ENCODE measurements around the gene RSL1D1. TPM values are rescaled to one million over a fixed set of nuclear protein-coding genes. Genes with fewer than 3 reads are reported as not detected.
"Not testable (repeated sequence)": the region's sequence is repeated elsewhere in the genome, so short reads cannot be mapped to it uniquely, and the experiment has no call there.

Gene RSL1D1
- total and polyA plus RNA-seq, 9 of the 15 experiments (the other 6 are each of a cell fraction or from before 2014, with no cell fraction given): 259 to 753 (median 373) TPM

DNA sequence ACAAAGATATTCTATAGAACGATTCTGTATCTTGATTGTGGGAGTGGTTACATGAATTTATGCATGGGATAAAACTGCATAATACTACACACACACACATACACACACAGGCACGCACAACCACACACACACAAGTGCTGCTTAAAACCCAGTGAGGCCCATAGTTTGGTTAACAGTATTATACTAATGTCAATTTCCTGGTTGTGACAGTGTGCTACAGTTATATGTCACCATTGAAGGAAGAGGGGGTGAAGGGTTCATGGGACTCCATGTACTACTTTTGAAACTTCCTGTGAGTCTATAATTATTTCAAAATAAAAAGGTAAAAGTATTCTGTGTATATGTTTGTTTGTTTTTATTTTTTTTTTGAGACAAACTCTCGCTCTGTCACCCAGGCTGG lies 62.4 kb downstream of the RSL1D1 start (continued):
- TF ChIP-seq, protein P1, sequence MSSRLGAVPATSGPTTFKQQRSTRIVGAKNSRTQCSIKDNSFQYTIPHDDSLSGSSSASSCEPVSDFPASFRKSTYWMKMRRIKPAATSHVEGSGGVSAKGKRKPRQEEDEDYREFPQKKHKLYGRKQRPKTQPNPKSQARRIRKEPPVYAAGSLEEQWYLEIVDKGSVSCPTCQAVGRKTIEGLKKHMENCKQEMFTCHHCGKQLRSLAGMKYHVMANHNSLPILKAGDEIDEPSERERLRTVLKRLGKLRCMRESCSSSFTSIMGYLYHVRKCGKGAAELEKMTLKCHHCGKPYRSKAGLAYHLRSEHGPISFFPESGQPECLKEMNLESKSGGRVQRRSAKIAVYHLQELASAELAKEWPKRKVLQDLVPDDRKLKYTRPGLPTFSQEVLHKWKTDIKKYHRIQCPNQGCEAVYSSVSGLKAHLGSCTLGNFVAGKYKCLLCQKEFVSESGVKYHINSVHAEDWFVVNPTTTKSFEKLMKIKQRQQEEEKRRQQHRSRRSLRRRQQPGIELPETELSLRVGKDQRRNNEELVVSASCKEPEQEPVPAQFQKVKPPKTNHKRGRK (tag; IDR thresholded peaks at IDR 0.05): no peak

DNA sequence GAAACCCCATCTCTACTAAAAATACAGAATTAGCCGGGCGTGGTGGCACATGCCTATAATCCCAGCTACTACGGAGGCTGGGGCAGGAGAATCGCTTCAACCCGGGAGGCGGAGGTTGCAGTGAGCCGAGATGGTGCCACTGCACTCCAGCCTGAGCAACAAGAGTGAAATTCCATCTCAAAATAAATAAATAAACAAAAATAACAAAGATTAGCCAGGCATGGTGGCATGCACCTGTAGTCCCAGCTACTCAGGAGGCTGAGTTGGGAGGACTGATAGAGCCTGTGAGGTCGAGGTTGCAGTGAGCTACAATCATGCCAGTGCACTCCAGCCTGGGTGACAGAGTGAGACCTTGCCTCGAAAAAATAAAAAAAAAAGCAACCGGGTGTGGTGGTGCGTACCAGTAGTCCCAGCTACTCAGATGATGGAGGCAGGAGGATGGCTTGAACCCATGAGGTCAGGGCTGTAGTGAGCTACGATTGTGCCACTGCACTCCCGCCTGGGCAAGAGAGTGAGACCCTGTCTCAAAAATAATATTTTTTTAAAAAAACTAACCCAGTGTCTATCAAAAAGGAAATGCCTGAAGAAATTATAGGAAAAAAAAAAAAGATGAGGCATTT lies 66.3 kb downstream of the RSL1D1 start:
- intact Hi-C loops (cut with micrococcal nuclease): not testable (repeated sequence)

DNA sequence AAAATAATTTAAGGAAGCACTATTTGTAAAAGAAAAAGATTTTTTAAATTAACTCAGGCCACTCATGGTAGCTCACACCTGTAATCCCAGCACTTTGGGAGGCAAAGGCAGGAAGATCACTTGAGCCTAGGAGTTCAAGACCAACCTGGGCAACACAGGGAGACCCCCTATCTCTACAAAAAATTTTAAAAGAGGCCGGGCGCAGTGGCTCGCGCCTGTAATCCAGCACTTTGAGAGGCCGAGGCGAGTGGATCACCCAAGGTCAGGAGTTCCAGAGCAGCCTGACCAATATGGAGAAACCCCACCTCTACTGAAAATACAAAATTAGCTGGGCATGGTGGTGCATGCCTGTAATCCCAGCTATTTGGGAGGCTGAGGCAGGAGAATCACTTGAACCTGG lies 67.0 kb downstream of the RSL1D1 start:
- H3K4me2 ChIP-seq (ENCODE audit: insufficient read depth, low read length); FAIRE-seq; DNase-seq (ENCODE audit: extremely low read depth in 1 of 4, low spot score in 3 of 4); in situ Hi-C loops (cut with MboI); ATAC-seq; BruUV-seq (replicated peaks); CTCF ChIA-PET (ENCODE audit: low intra/inter-chr PET ratio); H3K9me3 ChIP-seq (replicated peaks; ENCODE audit: control insufficient read depth, insufficient read depth, low read depth, low read length); H3K27me3 ChIP-seq (ENCODE audit: control insufficient read depth in 2 of 2, insufficient read depth in 2 of 2, low read length in 2 of 2); intact Hi-C loops (cut with micrococcal nuclease); H3K9ac ChIP-seq (ENCODE audit: insufficient read depth in 1 of 2, low read depth in 2 of 2, low read length in 2 of 2); H3K9me1 ChIP-seq (ENCODE audit: control insufficient read depth, insufficient read depth, low read length); H3K4me3 ChIP-seq; H2AFZ ChIP-seq (ENCODE audit: low read depth, low read length); H3K27ac ChIP-seq (ENCODE audit: extremely low read depth, low read depth, low read length): not testable (repeated sequence)
- H3K4me1 ChIP-seq (replicated peaks in 1 of 2; ENCODE audit: control insufficient read depth in 2 of 2, insufficient read depth in 2 of 2, low read length in 2 of 2): peaks cover 7 to 19% of the 10 kb centered on the region in 2 experiments
- H4K20me1 ChIP-seq (replicated peaks; ENCODE audit: control insufficient read depth, insufficient read depth, low read length): peaks cover 10% of the 10 kb centered on the region; the same call in 1 of the 2 replicates
- peaks cover 29% of the 10 kb centered on the region; the same call in 2 of the 3 replicates for H3K36me3 ChIP-seq (ENCODE audit: control insufficient read depth, insufficient read depth, low read length)
- POLR2A ChIA-PET: interaction anchor here (0.6 to 1.5 kb wide), 4 partner anchors 12 to 41 kb away, joined by 3 to 5 read pairs (median 4); partner anchors contain the start of genes TXNDC11 and ZC3H7A
- peaks cover 83% of the 10 kb centered on the region for H3K79me2 ChIP-seq (ENCODE audit: control insufficient read depth, insufficient read depth, low read length)
- WGBS (ENCODE audit: insufficient coverage, low coverage, missing lambda C conversion rate): 68% methylated on average over 6 of the region's 6 CpGs

More for the DNA sequence above, 66.3 kb downstream of the RSL1D1 start:
- H3K9ac ChIP-seq (ENCODE audit: insufficient read depth in 1 of 2, low read depth in 2 of 2, low read length in 2 of 2); H3K27ac ChIP-seq (ENCODE audit: extremely low read depth, low read depth, low read length); DNase-seq (ENCODE audit: extremely low read depth in 1 of 4, low spot score in 3 of 4); H2AFZ ChIP-seq (ENCODE audit: low read depth, low read length); H3K4me3 ChIP-seq; H3K9me3 ChIP-seq (replicated peaks; ENCODE audit: control insufficient read depth, insufficient read depth, low read depth, low read length); CTCF ChIA-PET (ENCODE audit: low intra/inter-chr PET ratio); H3K4me2 ChIP-seq (ENCODE audit: insufficient read depth, low read length); ATAC-seq; H3K9me1 ChIP-seq (ENCODE audit: control insufficient read depth, insufficient read depth, low read length); BruUV-seq (replicated peaks); H3K27me3 ChIP-seq (ENCODE audit: control insufficient read depth in 2 of 2, insufficient read depth in 2 of 2, low read length in 2 of 2); in situ Hi-C loops (cut with MboI); FAIRE-seq: not testable (repeated sequence)
- peaks cover 26% of the 10 kb centered on the region for H3K36me3 ChIP-seq (ENCODE audit: control insufficient read depth, insufficient read depth, low read length)
- H3K4me1 ChIP-seq (replicated peaks in 1 of 2; ENCODE audit: control insufficient read depth in 2 of 2, insufficient read depth in 2 of 2, low read length in 2 of 2): peaks cover 7 to 19% of the 10 kb centered on the region in 2 experiments
- H3K79me2 ChIP-seq (ENCODE audit: control insufficient read depth, insufficient read depth, low read length): peaks cover 86% of the 10 kb centered on the region
- POLR2A ChIA-PET: interaction anchor here (3.0 kb wide), 1 partner anchor 11 kb away, joined by 21 read pairs; the partner anchor contains the start of gene ZC3H7A
- WGBS (ENCODE audit: insufficient coverage, low coverage, missing lambda C conversion rate): 85% methylated on average over 13 of the region's 13 CpGs
- H4K20me1 ChIP-seq (replicated peaks; ENCODE audit: control insufficient read depth, insufficient read depth, low read length): peaks cover 10% of the 10 kb centered on the region; the same call in 1 of the 2 replicates

Data from K562 (cell line).